ENCODE results near the gene COQ4. TPM values are rescaled to one million over a fixed set of nuclear protein-coding genes. Genes with fewer than 3 reads are reported as not detected.
A peak's percentile ranks its signal among the peaks of the same experiment; 100 is the strongest.
"Not testable (repeated sequence)": the region's sequence is repeated elsewhere in the genome, so short reads cannot be mapped to it uniquely, and the experiment has no call there.

Gene COQ4
- total RNA-seq, 1 experiment from 2014 or later, result 28.1 TPM

DNA sequence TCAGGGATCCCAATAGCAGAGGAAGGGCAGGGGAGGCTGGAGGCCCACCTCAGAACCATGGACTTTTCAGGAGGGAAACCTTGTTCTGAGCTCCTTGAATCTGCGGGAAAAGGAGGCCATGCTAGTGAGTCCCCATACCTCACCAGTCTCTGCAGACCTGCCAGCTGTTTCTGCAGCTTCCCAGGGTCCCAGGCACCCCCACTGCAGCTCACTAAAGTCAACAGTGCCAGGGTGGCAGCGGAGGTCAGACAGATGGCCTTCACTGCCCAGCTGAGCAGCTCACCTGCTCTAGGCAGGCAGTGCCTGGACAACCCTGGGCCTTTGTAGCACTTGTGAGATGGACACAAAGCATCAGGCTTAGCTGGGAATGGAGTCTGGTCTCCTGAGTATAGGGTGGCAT lies 13.3 kb downstream of the COQ4 start:
- no peak for DNase-seq
- H3K36me3 ChIP-seq (ENCODE audit: low read depth, low read length), result no peaks in the 10 kb centered on the region
- no TSS peak for BruUV-seq (replicated peaks)
- H3K9me2 ChIP-seq (replicated peaks; ENCODE audit: low read length), result no peaks in the 10 kb centered on the region
- no peak overlapping the region for H3K27ac ChIP-seq (ENCODE audit: low read length)
- intact Hi-C loops (cut with micrococcal nuclease), result no loop called here
- POLR2A ChIA-PET (ENCODE audit: unreplicated experiment), result no interaction called here
- no peak overlapping the region for H3K9ac ChIP-seq (ENCODE audit: low read length)
- no peaks in the 10 kb centered on the region for H4K20me1 ChIP-seq (ENCODE audit: low read length)
- H3F3A ChIP-seq (ENCODE audit: low read length, unreplicated experiment), result no peaks in the 10 kb centered on the region
- H3K4me3 ChIP-seq (ENCODE audit: low read length), result no peak overlapping the region
- H3K27me3 ChIP-seq (ENCODE audit: low read length), result no peaks in the 10 kb centered on the region
- H3K4me1 ChIP-seq (ENCODE audit: insufficient read depth, low read length), result no peaks in the 10 kb centered on the region
- no peaks in the 10 kb centered on the region for H3K79me2 ChIP-seq (ENCODE audit: low read length)
- ATAC-seq, result no peak
- H2AFZ ChIP-seq (ENCODE audit: low read length), result no peak overlapping the region
- H3K9me3 ChIP-seq (ENCODE audit: low read length), result no peaks in the 10 kb centered on the region
- CTCF ChIA-PET, result interaction anchor here (0.6 kb wide), 1 partner anchor 35 kb away, joined by 4 read pairs; the partner anchor contains the start of gene URM1
- TF ChIP-seq EZH2phosphoT487 (IDR thresholded peaks at IDR 0.05; ENCODE audit: borderline replicate concordance, low read length), result no peak
- TF ChIP-seq EZH2 (IDR thresholded peaks at IDR 0.05; ENCODE audit: low read length, unreplicated experiment), result no peak
- TF ChIP-seq, protein P1, sequence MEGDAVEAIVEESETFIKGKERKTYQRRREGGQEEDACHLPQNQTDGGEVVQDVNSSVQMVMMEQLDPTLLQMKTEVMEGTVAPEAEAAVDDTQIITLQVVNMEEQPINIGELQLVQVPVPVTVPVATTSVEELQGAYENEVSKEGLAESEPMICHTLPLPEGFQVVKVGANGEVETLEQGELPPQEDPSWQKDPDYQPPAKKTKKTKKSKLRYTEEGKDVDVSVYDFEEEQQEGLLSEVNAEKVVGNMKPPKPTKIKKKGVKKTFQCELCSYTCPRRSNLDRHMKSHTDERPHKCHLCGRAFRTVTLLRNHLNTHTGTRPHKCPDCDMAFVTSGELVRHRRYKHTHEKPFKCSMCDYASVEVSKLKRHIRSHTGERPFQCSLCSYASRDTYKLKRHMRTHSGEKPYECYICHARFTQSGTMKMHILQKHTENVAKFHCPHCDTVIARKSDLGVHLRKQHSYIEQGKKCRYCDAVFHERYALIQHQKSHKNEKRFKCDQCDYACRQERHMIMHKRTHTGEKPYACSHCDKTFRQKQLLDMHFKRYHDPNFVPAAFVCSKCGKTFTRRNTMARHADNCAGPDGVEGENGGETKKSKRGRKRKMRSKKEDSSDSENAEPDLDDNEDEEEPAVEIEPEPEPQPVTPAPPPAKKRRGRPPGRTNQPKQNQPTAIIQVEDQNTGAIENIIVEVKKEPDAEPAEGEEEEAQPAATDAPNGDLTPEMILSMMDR (conservative IDR thresholded peaks at IDR 0.05; ENCODE audit: low read depth, low read length), result no peak
- no peak overlapping the region for H3K4me2 ChIP-seq (ENCODE audit: low read length)

DNA sequence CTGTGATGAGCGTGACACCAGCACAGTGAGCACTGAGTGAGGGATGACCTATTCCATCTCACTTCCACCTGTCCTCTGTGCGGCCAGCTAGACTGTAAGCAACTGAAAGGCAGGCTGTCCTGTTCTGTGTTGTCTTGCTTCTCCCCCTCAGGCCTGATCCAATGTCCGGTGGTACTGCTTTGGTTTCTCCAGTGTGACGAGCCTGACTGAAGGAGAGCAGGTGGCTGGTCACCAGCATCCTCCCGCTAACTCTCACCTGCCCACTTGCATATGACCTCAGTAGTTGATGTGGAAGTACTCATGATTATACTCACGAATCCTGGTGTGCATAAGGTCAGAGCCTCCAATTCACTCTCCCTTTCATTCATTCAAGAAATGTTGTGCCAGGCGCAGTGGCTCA lies 15.3 kb downstream of the COQ4 start:
- ChIA-PET CTCF (no interaction called here), POLR2A (ENCODE audit: unreplicated experiment) (no interaction called here)
- DNase-seq (no peak), ATAC-seq (no peak)
- H3K4me3 ChIP-seq (ENCODE audit: low read length), result no peak overlapping the region
- H3K9me3 ChIP-seq (ENCODE audit: low read length), result no peaks in the 10 kb centered on the region
- H4K20me1 ChIP-seq (ENCODE audit: low read length), result no peaks in the 10 kb centered on the region
- H3K27me3 ChIP-seq (ENCODE audit: low read length), result no peaks in the 10 kb centered on the region
- H3K4me2 ChIP-seq (ENCODE audit: low read length), result no peak overlapping the region
- no TSS peak for BruUV-seq (replicated peaks)
- no peaks in the 10 kb centered on the region for H3K9me2 ChIP-seq (replicated peaks; ENCODE audit: low read length)
- no peaks in the 10 kb centered on the region for H3K4me1 ChIP-seq (ENCODE audit: insufficient read depth, low read length)
- no peak overlapping the region for H3K9ac ChIP-seq (ENCODE audit: low read length)
- no peaks in the 10 kb centered on the region for H3K36me3 ChIP-seq (ENCODE audit: low read depth, low read length)
- TF ChIP-seq EZH2 (IDR thresholded peaks at IDR 0.05; ENCODE audit: low read length, unreplicated experiment), result no peak
- TF ChIP-seq, protein P1 (conservative IDR thresholded peaks at IDR 0.05; ENCODE audit: low read depth, low read length), result no peak
- TF ChIP-seq EZH2phosphoT487 (IDR thresholded peaks at IDR 0.05; ENCODE audit: borderline replicate concordance, low read length), result no peak
- H3K79me2 ChIP-seq (ENCODE audit: low read length), result peaks cover 10% of the 10 kb centered on the region
- no peaks in the 10 kb centered on the region for H3F3A ChIP-seq (ENCODE audit: low read length, unreplicated experiment)
- intact Hi-C loops (cut with micrococcal nuclease), result no loop called here
- no peak overlapping the region for H3K27ac ChIP-seq (ENCODE audit: low read length)
- H2AFZ ChIP-seq (ENCODE audit: low read length), result no peak overlapping the region

DNA sequence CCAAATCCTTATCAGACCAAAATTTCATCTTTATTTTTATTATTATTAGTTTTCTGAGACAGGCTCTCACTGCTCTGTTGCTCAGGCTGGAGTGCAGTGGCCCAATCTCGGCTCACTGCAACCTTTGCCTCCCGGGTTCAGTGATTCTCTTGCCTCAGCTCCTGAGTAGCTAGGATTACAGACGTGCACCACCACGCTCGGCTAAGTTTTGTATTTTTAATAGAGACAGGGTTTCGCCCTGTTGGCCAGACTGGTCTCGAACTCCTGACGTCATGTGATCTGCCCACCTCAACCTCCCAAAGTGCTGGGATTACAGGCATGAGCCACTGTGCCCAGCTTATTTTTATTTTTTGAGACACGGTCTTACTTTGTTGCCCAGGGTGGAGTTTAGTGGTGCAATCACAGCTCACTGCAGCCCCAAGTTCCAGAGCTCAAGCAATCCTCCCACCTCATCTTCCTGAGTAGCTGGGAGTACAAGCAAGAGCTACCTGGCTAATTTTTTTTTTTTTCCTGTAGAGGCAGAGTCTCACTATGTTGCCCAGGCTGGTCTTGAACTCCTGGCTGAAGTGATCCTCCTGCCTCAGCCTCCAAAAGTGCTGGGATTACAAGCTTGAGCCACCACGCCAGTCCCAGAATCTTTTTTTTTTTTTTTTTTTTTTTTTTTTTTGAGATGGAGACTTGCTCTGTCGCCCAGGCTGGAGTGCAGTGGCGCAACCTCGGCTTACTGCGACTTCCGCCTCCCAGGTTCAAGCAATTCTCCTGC lies 16.4 kb downstream of the COQ4 start:
- H4K20me1 ChIP-seq (ENCODE audit: low read length); H3K9me2 ChIP-seq (replicated peaks; ENCODE audit: low read length); POLR2A ChIA-PET (ENCODE audit: unreplicated experiment); ATAC-seq; H3K36me3 ChIP-seq (ENCODE audit: low read depth, low read length); H3K27ac ChIP-seq (ENCODE audit: low read length); H3K9me3 ChIP-seq (ENCODE audit: low read length); intact Hi-C loops (cut with micrococcal nuclease); H3K4me3 ChIP-seq (ENCODE audit: low read length); H3F3A ChIP-seq (ENCODE audit: low read length, unreplicated experiment); DNase-seq; H3K27me3 ChIP-seq (ENCODE audit: low read length); H3K4me1 ChIP-seq (ENCODE audit: insufficient read depth, low read length); H3K9ac ChIP-seq (ENCODE audit: low read length); BruUV-seq (replicated peaks); CTCF ChIA-PET; H2AFZ ChIP-seq (ENCODE audit: low read length): not testable (repeated sequence)
- Histone ChIP-seq H3K4me2 (ENCODE audit: low read length) (0 out of 2 replicates have a peak overlapping the region, but pooled peaks have one; percentile 78), H3K79me2 (ENCODE audit: low read length) (peaks cover 10% of the 10 kb centered on the region)

All from PC-3 (cell line).